ENCODE results near the gene P2RX3. TPM values are rescaled to one million over a fixed set of nuclear protein-coding genes. Genes with fewer than 3 reads are reported as not detected.

Gene P2RX3
- total and polyA plus RNA-seq, 2 donors (not counting 1 experiment from before 2014, with no cell fraction given) = not detected

GRCh38 chr11:57312511-57313021, 25.6 kb upstream of the P2RX3 start:
- TF ChIP-seq CTCF (conservative IDR thresholded peaks at IDR 0.05 in 1 of 2, IDR thresholded peaks at IDR 0.05 in 1 of 2; ENCODE audit: low read depth in 1 of 2, low read length in 2 of 2) (no peak), EZH2 (IDR thresholded peaks at IDR 0.05; ENCODE audit: low read length, missing control alignments) (no peak)
- no peaks in the 10 kb centered on the region for H3K9me3 ChIP-seq (ENCODE audit: control insufficient read depth, insufficient read depth, low read depth, low read length)
- no peak overlapping the region for H3K4me2 ChIP-seq (ENCODE audit: extremely low read depth, insufficient read depth, low read length)
- H3K4me3 ChIP-seq (replicated peaks in 1 of 4; ENCODE audit: control extremely low read depth in 1 of 4, insufficient read depth in 1 of 4, low read depth in 3 of 4, low read length in 4 of 4) = no peak overlapping the region
- no peaks in the 10 kb centered on the region for H4K20me1 ChIP-seq (ENCODE audit: control insufficient read depth, extremely low read depth, insufficient read depth, low read length)
- H3K27me3 ChIP-seq (ENCODE audit: control insufficient read depth, insufficient read depth, low read length) = no peaks in the 10 kb centered on the region
- H2AFZ ChIP-seq (ENCODE audit: low read length) = no peak overlapping the region
- H3K9ac ChIP-seq (ENCODE audit: insufficient read depth, low read length) = no peak overlapping the region
- no peak overlapping the region for H3K27ac ChIP-seq (ENCODE audit: insufficient read depth, low read length)
- peaks cover 33% of the 10 kb centered on the region for H3K79me2 ChIP-seq (ENCODE audit: control insufficient read depth, insufficient read depth, low read length)
- H3K4me1 ChIP-seq (ENCODE audit: control insufficient read depth, extremely low read depth, insufficient read depth, low read length) = peaks cover 42% of the 10 kb centered on the region
- peaks cover 33% of the 10 kb centered on the region for H3K36me3 ChIP-seq (ENCODE audit: control insufficient read depth, insufficient read depth, low read length)
- DNase-seq (ENCODE audit: low read depth in 2 of 2) = no peak

GRCh38 chr11:57313071-57313787, 24.9 kb upstream of the P2RX3 start:
- Histone ChIP-seq H2AFZ (ENCODE audit: low read length) (no peak overlapping the region), H3K4me3 (replicated peaks in 1 of 4; ENCODE audit: control extremely low read depth in 1 of 4, insufficient read depth in 1 of 4, low read depth in 3 of 4, low read length in 4 of 4) (no peak overlapping the region), H3K9me3 (ENCODE audit: control insufficient read depth, insufficient read depth, low read depth, low read length) (no peaks in the 10 kb centered on the region), H4K20me1 (ENCODE audit: control insufficient read depth, extremely low read depth, insufficient read depth, low read length) (no peaks in the 10 kb centered on the region), H3K4me2 (ENCODE audit: extremely low read depth, insufficient read depth, low read length) (no peak overlapping the region), H3K27me3 (ENCODE audit: control insufficient read depth, insufficient read depth, low read length) (no peaks in the 10 kb centered on the region), H3K27ac (ENCODE audit: insufficient read depth, low read length) (no peak overlapping the region), H3K9ac (ENCODE audit: insufficient read depth, low read length) (no peak overlapping the region), H3K79me2 (ENCODE audit: control insufficient read depth, insufficient read depth, low read length) (peaks cover 31% of the 10 kb centered on the region), H3K36me3 (ENCODE audit: control insufficient read depth, insufficient read depth, low read length) (peaks cover 35% of the 10 kb centered on the region), H3K4me1 (ENCODE audit: control insufficient read depth, extremely low read depth, insufficient read depth, low read length) (peaks cover 48% of the 10 kb centered on the region)
- no peak for DNase-seq (ENCODE audit: low read depth in 2 of 2)
- TF ChIP-seq CTCF (conservative IDR thresholded peaks at IDR 0.05 in 1 of 2, IDR thresholded peaks at IDR 0.05 in 1 of 2; ENCODE audit: low read depth in 1 of 2, low read length in 2 of 2) (no peak), EZH2 (IDR thresholded peaks at IDR 0.05; ENCODE audit: low read length, missing control alignments) (no peak)

GRCh38 chr11:57313788-57314135, 24.4 kb upstream of the P2RX3 start:
- Histone ChIP-seq H3K27me3 (ENCODE audit: control insufficient read depth, insufficient read depth, low read length) (no peaks in the 10 kb centered on the region), H3K9ac (ENCODE audit: insufficient read depth, low read length) (no peak overlapping the region), H3K9me3 (ENCODE audit: control insufficient read depth, insufficient read depth, low read depth, low read length) (no peaks in the 10 kb centered on the region), H4K20me1 (ENCODE audit: control insufficient read depth, extremely low read depth, insufficient read depth, low read length) (no peaks in the 10 kb centered on the region), H2AFZ (ENCODE audit: low read length) (no peak overlapping the region), H3K27ac (ENCODE audit: insufficient read depth, low read length) (no peak overlapping the region), H3K4me1 (ENCODE audit: control insufficient read depth, extremely low read depth, insufficient read depth, low read length) (peaks cover 52% of the 10 kb centered on the region), H3K36me3 (ENCODE audit: control insufficient read depth, insufficient read depth, low read length) (peaks cover 35% of the 10 kb centered on the region), H3K4me2 (ENCODE audit: extremely low read depth, insufficient read depth, low read length) (no peak overlapping the region), H3K4me3 (replicated peaks in 1 of 4; ENCODE audit: control extremely low read depth in 1 of 4, insufficient read depth in 1 of 4, low read depth in 3 of 4, low read length in 4 of 4) (no peak overlapping the region), H3K79me2 (ENCODE audit: control insufficient read depth, insufficient read depth, low read length) (peaks cover 30% of the 10 kb centered on the region)
- DNase-seq (ENCODE audit: low read depth in 2 of 2) = no peak
- TF ChIP-seq EZH2 (IDR thresholded peaks at IDR 0.05; ENCODE audit: low read length, missing control alignments) (no peak), CTCF (conservative IDR thresholded peaks at IDR 0.05 in 1 of 2, IDR thresholded peaks at IDR 0.05 in 1 of 2; ENCODE audit: low read depth in 1 of 2, low read length in 2 of 2) (no peak)

All from fibroblast of lung (primary cell).